ENCODE measurements around the gene MUC4.
"Not testable (repeated sequence)": the region's sequence is repeated elsewhere in the genome, so short reads cannot be mapped to it uniquely, and the experiment has no call there.

DNA sequence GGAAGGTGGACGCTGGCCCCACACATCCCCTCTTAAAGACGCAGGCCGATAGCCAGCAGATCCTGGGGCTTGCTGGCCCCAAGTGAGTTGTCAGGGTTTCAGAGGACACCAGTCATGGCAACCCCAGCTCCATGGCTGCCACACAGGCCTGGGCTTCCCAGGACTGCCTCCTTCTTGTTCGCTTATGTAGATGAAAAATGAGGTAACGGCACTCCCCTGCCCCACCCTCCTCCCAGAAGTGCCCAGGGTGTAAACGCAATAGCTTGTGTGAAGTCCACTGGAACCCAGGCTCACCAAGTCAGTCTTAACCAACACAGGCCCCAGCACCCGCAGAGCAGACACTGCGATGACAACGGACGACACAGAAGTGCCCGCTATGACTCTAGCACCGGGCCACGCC, 87.4 kb downstream of the MUC4 start:
- TF ChIP-seq, protein P1, sequence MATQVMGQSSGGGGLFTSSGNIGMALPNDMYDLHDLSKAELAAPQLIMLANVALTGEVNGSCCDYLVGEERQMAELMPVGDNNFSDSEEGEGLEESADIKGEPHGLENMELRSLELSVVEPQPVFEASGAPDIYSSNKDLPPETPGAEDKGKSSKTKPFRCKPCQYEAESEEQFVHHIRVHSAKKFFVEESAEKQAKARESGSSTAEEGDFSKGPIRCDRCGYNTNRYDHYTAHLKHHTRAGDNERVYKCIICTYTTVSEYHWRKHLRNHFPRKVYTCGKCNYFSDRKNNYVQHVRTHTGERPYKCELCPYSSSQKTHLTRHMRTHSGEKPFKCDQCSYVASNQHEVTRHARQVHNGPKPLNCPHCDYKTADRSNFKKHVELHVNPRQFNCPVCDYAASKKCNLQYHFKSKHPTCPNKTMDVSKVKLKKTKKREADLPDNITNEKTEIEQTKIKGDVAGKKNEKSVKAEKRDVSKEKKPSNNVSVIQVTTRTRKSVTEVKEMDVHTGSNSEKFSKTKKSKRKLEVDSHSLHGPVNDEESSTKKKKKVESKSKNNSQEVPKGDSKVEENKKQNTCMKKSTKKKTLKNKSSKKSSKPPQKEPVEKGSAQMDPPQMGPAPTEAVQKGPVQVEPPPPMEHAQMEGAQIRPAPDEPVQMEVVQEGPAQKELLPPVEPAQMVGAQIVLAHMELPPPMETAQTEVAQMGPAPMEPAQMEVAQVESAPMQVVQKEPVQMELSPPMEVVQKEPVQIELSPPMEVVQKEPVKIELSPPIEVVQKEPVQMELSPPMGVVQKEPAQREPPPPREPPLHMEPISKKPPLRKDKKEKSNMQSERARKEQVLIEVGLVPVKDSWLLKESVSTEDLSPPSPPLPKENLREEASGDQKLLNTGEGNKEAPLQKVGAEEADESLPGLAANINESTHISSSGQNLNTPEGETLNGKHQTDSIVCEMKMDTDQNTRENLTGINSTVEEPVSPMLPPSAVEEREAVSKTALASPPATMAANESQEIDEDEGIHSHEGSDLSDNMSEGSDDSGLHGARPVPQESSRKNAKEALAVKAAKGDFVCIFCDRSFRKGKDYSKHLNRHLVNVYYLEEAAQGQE (IDR thresholded peaks at IDR 0.05; ENCODE audit: insufficient read depth in 1 of 2, low read depth in 2 of 2, low read length in 1 of 2): not testable (repeated sequence)
- TF ChIP-seq, protein P2, sequence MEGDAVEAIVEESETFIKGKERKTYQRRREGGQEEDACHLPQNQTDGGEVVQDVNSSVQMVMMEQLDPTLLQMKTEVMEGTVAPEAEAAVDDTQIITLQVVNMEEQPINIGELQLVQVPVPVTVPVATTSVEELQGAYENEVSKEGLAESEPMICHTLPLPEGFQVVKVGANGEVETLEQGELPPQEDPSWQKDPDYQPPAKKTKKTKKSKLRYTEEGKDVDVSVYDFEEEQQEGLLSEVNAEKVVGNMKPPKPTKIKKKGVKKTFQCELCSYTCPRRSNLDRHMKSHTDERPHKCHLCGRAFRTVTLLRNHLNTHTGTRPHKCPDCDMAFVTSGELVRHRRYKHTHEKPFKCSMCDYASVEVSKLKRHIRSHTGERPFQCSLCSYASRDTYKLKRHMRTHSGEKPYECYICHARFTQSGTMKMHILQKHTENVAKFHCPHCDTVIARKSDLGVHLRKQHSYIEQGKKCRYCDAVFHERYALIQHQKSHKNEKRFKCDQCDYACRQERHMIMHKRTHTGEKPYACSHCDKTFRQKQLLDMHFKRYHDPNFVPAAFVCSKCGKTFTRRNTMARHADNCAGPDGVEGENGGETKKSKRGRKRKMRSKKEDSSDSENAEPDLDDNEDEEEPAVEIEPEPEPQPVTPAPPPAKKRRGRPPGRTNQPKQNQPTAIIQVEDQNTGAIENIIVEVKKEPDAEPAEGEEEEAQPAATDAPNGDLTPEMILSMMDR (IDR thresholded peaks at IDR 0.05): not testable (repeated sequence)
- not testable (repeated sequence) for TF ChIP-seq POLR2AphosphoS5, TCF7L2 (IDR thresholded peaks at IDR 0.05; ENCODE audit: low read depth, low read length)
